ENCODE results near the gene ZBTB46. TPM values are rescaled to one million over a fixed set of nuclear protein-coding genes. Genes with fewer than 3 reads are reported as not detected.
"Not testable (repeated sequence)": the region's sequence is repeated elsewhere in the genome, so short reads cannot be mapped to it uniquely, and the experiment has no call there.

ZBTB46 gene
- total and polyA plus RNA-seq, 2 experiments from 2014 or later, result 2.0 to 4.0 TPM

DNA sequence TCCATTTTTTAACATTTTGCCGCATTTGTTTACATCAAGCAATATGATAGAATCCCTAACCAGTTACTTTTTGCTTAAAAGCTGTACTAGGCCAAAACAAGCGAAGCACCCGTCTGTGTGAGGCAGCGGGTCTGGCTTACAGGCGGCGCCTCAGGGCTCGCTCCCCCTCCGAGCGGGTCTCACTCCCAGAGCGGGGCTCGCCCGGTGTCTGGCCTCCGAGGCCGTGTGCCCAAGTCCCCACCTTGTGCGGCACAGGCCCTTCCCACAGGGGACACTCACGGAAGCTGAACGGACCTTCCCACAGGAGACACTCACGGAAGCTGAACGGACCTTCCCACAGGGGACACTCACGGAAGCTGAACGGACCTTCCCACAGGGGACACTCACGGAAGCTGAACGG lies 23.4 kb downstream of the ZBTB46 start:
- no peak for TF ChIP-seq EZH2phosphoT487 (IDR thresholded peaks at IDR 0.05; ENCODE audit: low read depth, severe bottlenecking, unreplicated experiment)
- Histone ChIP-seq H3K36me3 (replicated peaks; ENCODE audit: insufficient read depth, low read depth) (no peaks in the 10 kb centered on the region), H3K27ac (no peak overlapping the region), H4K20me1 (ENCODE audit: insufficient read depth, poor library complexity, severe bottlenecking) (no peaks in the 10 kb centered on the region), H3K27me3 (no peaks in the 10 kb centered on the region), H2AFZ (no peak overlapping the region), H3K4me2 (no peak overlapping the region), H3K4me1 (ENCODE audit: insufficient read depth) (no peaks in the 10 kb centered on the region), H3K79me2 (no peaks in the 10 kb centered on the region), H3K9me2 (replicated peaks; ENCODE audit: insufficient read depth) (no peaks in the 10 kb centered on the region), H3K9me3 (ENCODE audit: low read depth) (no peaks in the 10 kb centered on the region), H3K4me3 (no peak overlapping the region)
- WGBS (ENCODE audit: low lambda C conversion rate, missing lambda C conversion rate), result 96% methylated on average over 23 of the region's 23 CpGs
- no peak for DNase-seq (ENCODE audit: low spot score)

DNA sequence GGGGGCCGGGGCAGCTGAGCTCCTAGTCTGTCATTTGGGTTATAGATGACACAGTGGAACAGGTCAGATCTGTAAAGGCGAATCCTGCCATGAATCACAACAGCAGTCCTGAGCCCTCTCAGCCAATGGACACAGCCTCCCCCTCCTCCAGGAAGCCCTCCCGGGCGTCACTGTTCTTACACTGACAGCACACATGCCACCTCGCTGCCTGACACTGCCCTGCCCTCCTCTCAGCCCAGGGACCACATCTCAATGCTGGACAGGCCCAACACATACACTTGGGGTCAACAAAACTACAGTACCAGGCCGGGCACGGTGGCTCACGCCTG lies 26.8 kb downstream of the ZBTB46 start:
- H3K9me2 ChIP-seq (replicated peaks; ENCODE audit: insufficient read depth), result no peaks in the 10 kb centered on the region
- no peak overlapping the region for H3K4me2 ChIP-seq
- no peaks in the 10 kb centered on the region for H3K4me1 ChIP-seq (ENCODE audit: insufficient read depth)
- no peaks in the 10 kb centered on the region for H3K36me3 ChIP-seq (replicated peaks; ENCODE audit: insufficient read depth, low read depth)
- H3K27ac ChIP-seq, result no peak overlapping the region
- 94% methylated on average over 8 of the region's 8 CpGs for WGBS (ENCODE audit: low lambda C conversion rate, missing lambda C conversion rate)
- no peaks in the 10 kb centered on the region for H4K20me1 ChIP-seq (ENCODE audit: insufficient read depth, poor library complexity, severe bottlenecking)
- no peaks in the 10 kb centered on the region for H3K27me3 ChIP-seq
- no peak overlapping the region for H3K4me3 ChIP-seq
- TF ChIP-seq EZH2 (IDR thresholded peaks at IDR 0.05; ENCODE audit: borderline replicate concordance) (no peak), EZH2phosphoT487 (IDR thresholded peaks at IDR 0.05; ENCODE audit: low read depth, severe bottlenecking, unreplicated experiment) (no peak)
- TF ChIP-seq, protein P1, sequence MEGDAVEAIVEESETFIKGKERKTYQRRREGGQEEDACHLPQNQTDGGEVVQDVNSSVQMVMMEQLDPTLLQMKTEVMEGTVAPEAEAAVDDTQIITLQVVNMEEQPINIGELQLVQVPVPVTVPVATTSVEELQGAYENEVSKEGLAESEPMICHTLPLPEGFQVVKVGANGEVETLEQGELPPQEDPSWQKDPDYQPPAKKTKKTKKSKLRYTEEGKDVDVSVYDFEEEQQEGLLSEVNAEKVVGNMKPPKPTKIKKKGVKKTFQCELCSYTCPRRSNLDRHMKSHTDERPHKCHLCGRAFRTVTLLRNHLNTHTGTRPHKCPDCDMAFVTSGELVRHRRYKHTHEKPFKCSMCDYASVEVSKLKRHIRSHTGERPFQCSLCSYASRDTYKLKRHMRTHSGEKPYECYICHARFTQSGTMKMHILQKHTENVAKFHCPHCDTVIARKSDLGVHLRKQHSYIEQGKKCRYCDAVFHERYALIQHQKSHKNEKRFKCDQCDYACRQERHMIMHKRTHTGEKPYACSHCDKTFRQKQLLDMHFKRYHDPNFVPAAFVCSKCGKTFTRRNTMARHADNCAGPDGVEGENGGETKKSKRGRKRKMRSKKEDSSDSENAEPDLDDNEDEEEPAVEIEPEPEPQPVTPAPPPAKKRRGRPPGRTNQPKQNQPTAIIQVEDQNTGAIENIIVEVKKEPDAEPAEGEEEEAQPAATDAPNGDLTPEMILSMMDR (IDR thresholded peaks at IDR 0.05; ENCODE audit: poor library complexity), result no peak
- H3K79me2 ChIP-seq, result no peaks in the 10 kb centered on the region
- no peaks in the 10 kb centered on the region for H3K9me3 ChIP-seq (ENCODE audit: low read depth)
- H2AFZ ChIP-seq, result no peak overlapping the region
- no peak for DNase-seq (ENCODE audit: low spot score)

DNA sequence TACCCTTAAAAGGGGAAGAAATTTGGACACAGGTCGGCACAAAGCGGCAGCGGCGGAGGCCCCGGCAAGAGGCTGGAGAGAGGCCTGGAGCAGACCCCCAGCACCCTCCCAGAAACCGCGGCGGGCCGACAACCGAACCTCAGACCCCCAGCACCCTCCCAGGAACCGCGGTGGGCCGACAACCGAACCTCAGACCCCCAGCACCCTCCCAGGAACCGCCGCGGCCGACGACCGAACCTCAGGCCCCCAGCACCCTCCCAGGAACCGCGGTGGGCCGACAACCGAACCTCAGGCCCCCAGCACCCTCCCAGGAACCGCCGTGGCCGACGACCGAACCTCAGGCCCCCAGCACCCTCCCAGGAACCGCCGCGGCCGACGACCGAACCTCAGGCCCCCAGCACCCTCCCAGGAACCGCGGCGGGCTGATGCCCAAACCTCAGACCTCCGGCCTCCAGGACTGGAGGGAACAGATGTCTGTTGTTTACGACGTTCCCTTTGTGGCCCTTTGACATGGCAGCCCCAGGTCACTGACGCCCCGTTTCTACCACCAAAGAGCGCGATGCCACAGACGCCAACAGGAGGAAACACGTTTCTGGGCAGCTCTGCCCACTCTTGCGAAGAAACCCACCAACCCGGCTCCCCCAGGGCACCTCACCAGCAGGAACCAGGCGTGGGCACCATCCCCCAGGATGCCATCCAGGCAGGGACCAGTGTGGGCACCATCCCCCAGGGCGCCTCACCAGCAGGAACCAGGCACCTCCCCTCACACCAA lies 28.4 kb downstream of the ZBTB46 start:
- no peak overlapping the region for H2AFZ ChIP-seq
- H3K27ac ChIP-seq, result no peak overlapping the region
- no peaks in the 10 kb centered on the region for H3K9me3 ChIP-seq (ENCODE audit: low read depth)
- no peak overlapping the region for H3K4me3 ChIP-seq
- no peak overlapping the region for H3K4me2 ChIP-seq
- H3K27me3 ChIP-seq, result no peaks in the 10 kb centered on the region
- H3K9me2 ChIP-seq (replicated peaks; ENCODE audit: insufficient read depth), result no peaks in the 10 kb centered on the region
- H3K4me1 ChIP-seq (ENCODE audit: insufficient read depth), result no peaks in the 10 kb centered on the region
- DNase-seq (ENCODE audit: low spot score), result no peak
- H4K20me1 ChIP-seq (ENCODE audit: insufficient read depth, poor library complexity, severe bottlenecking), result no peaks in the 10 kb centered on the region
- 98% methylated on average over 32 of the region's 51 CpGs for WGBS (ENCODE audit: low lambda C conversion rate, missing lambda C conversion rate)
- no peaks in the 10 kb centered on the region for H3K36me3 ChIP-seq (replicated peaks; ENCODE audit: insufficient read depth, low read depth)
- H3K79me2 ChIP-seq, result no peaks in the 10 kb centered on the region
- TF ChIP-seq, protein P1 (IDR thresholded peaks at IDR 0.05; ENCODE audit: poor library complexity), result no peak
- TF ChIP-seq EZH2 (IDR thresholded peaks at IDR 0.05; ENCODE audit: borderline replicate concordance), result no peak
- no peak for TF ChIP-seq EZH2phosphoT487 (IDR thresholded peaks at IDR 0.05; ENCODE audit: low read depth, severe bottlenecking, unreplicated experiment)

DNA sequence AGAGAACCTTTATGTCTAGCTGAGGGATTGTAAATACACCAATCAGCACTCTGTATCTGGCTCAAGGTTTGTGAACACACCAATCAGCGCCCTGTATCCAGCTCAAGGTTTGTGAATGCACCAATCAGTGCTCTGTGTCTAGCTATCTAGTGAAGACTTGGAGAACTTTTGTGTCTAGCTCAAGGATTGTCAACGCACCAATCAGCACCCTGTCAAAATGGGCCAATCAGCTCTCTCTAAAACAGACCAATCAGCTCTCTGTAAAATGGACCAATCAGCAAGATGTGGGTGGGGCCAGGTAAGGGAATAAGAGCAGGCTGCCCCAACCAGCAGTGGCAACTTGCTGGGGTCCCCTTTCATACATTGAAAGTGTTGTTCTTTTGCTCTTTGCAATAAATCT lies 29.9 kb downstream of the ZBTB46 start:
- not testable (repeated sequence) for H3K4me3 ChIP-seq; H3K4me2 ChIP-seq; H3K79me2 ChIP-seq; H4K20me1 ChIP-seq (ENCODE audit: insufficient read depth, poor library complexity, severe bottlenecking); H3K27me3 ChIP-seq; H3K9me2 ChIP-seq (replicated peaks; ENCODE audit: insufficient read depth); H3K4me1 ChIP-seq (ENCODE audit: insufficient read depth); H3K9me3 ChIP-seq (ENCODE audit: low read depth); H2AFZ ChIP-seq; DNase-seq (ENCODE audit: low spot score); H3K36me3 ChIP-seq (replicated peaks; ENCODE audit: insufficient read depth, low read depth); H3K27ac ChIP-seq
- 100% methylated on average over 2 of the region's 2 CpGs for WGBS (ENCODE audit: low lambda C conversion rate, missing lambda C conversion rate)

DNA sequence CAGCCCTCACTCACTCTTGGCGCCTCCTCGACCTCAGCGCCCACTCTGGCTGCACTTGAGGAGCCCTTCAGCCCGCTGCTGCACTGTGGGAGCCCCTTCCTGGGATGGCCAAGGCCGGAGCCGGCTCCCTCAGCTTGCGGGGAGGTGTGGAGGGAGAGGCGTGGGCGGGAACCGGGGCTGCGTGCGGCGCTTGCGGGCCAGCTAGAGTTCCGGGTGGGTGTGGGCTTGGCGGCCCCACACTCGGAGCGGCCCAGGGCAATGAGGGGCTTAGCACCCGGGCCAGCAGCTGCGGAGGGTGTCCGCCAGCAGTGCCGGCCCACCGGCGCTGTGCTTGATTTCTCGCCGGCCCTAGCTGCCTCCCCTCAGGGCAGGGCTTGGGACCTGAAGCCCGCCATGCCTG lies 30.7 kb downstream of the ZBTB46 start:
- not testable (repeated sequence) for H3K4me2 ChIP-seq; H4K20me1 ChIP-seq (ENCODE audit: insufficient read depth, poor library complexity, severe bottlenecking); DNase-seq (ENCODE audit: low spot score); H3K36me3 ChIP-seq (replicated peaks; ENCODE audit: insufficient read depth, low read depth); H3K79me2 ChIP-seq; H3K4me1 ChIP-seq (ENCODE audit: insufficient read depth); H3K27me3 ChIP-seq; H2AFZ ChIP-seq; H3K4me3 ChIP-seq; H3K9me3 ChIP-seq (ENCODE audit: low read depth); H3K9me2 ChIP-seq (replicated peaks; ENCODE audit: insufficient read depth); H3K27ac ChIP-seq
- WGBS (ENCODE audit: low lambda C conversion rate, missing lambda C conversion rate), result 93% methylated on average over 12 of the region's 27 CpGs

DNA sequence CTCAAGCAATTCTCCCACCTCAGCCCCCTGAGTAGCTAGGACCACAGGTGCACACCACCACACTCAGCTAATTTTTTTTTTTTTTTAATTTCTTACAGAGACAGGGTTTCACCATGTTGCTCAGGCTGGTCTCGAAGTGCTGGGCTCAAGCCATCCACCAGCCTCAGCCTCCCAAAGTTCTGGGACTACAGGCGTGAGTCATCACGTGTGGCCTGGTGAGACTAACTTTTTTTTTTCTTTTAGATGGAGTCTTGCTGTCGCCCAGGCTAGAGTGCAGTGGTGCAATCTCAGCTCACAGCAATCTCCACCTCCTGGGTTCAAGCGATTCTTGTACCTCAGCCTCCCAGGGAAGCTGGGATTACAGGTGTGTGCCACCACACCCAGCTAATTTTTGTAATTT lies 31.9 kb downstream of the ZBTB46 start:
- not testable (repeated sequence) for H4K20me1 ChIP-seq (ENCODE audit: insufficient read depth, poor library complexity, severe bottlenecking); H3K4me3 ChIP-seq; H3K9me2 ChIP-seq (replicated peaks; ENCODE audit: insufficient read depth); H3K27me3 ChIP-seq; H2AFZ ChIP-seq; H3K79me2 ChIP-seq; DNase-seq (ENCODE audit: low spot score); H3K27ac ChIP-seq; H3K36me3 ChIP-seq (replicated peaks; ENCODE audit: insufficient read depth, low read depth); H3K4me1 ChIP-seq (ENCODE audit: insufficient read depth); H3K9me3 ChIP-seq (ENCODE audit: low read depth); H3K4me2 ChIP-seq
- 71% methylated on average over 5 of the region's 5 CpGs for WGBS (ENCODE audit: low lambda C conversion rate, missing lambda C conversion rate)

DNA sequence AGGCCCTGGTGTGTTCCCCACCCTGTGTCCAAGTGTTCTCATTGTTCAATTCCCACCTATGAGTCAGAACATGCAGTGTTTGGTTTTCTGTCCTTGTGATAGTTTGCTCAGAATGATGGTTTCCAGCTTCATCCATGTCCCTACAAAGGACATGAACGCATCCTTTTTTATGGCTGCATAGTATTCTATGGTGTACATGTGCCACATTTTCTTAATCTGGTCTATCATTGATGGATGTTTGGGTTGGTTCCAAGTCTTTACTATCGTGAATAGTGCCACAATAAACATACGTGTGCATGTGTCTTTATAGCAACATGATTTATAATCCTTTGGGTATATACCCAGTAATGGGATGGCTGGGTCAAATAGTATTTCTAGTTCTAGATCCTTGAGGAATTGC lies 33.9 kb downstream of the ZBTB46 start:
- not testable (repeated sequence) for H3K27ac ChIP-seq; H3K9me2 ChIP-seq (replicated peaks; ENCODE audit: insufficient read depth); H3K79me2 ChIP-seq; H3K36me3 ChIP-seq (replicated peaks; ENCODE audit: insufficient read depth, low read depth); H3K27me3 ChIP-seq; H3K9me3 ChIP-seq (ENCODE audit: low read depth); H2AFZ ChIP-seq; H4K20me1 ChIP-seq (ENCODE audit: insufficient read depth, poor library complexity, severe bottlenecking); H3K4me1 ChIP-seq (ENCODE audit: insufficient read depth); H3K4me2 ChIP-seq; DNase-seq (ENCODE audit: low spot score); H3K4me3 ChIP-seq
- 93% methylated on average over 3 of the region's 3 CpGs for WGBS (ENCODE audit: low lambda C conversion rate, missing lambda C conversion rate)

All from hepatocyte (in vitro differentiated cells).